GM19099 (cell line): Measurements from ENCODE around the gene OR1J4.

Experiments used
- POLR2A ChIP-seq: IDR thresholded peaks from 3 replicates; pipeline ENCODE4 v1.6.1; 2011; ENCODE audit warnings: low read depth; ENCODE audit not compliant: insufficient read length; ENCODE audit errors: extremely low read depth

The OR1J4 gene

GRCh38 chr9:122518841-122519240 lies at the start of gene OR1J4:
Gene OR1J4 (plus strand): TSS chr9:122519141. CDS start chr9:122519141, 0 bp downstream.
- TF ChIP-seq POLR2A, result no peak

- no peak for TF ChIP-seq POLR2A
These were observed 44.4 kb upstream of the OR1J4 start for GRCh38 chr9:122474561-122474960.

GRCh38 chr9:122475717-122476116 lies 43.2 kb upstream of the OR1J4 start:
- TF ChIP-seq POLR2A, result no peak

GRCh38 chr9:122477346-122477745 lies 41.6 kb upstream of the OR1J4 start:
- no peak for TF ChIP-seq POLR2A

GRCh38 chr9:122477826-122478225 lies 41.1 kb upstream of the OR1J4 start, which contains the start of gene OR1J1:
Gene OR1J1 (minus strand): TSS chr9:122477926. CDS start chr9:122477926, 0 bp downstream.
- TF ChIP-seq POLR2A, result no peak

- TF ChIP-seq POLR2A, result no peak
These were observed 39.9 kb upstream of the OR1J4 start for GRCh38 chr9:122479062-122479461.

GRCh38 chr9:122498883-122499288 lies 20.1 kb upstream of the OR1J4 start:
- TF ChIP-seq POLR2A, result no peak

GRCh38 chr9:122506964-122507363 lies 12.0 kb upstream of the OR1J4 start:
- TF ChIP-seq POLR2A, result no peak

GRCh38 chr9:122510502-122510901 lies 8.4 kb upstream of the OR1J4 start, which contains the start of gene OR1J2:
Gene OR1J2 (plus strand): TSS chr9:122510802. CDS start chr9:122510802, 0 bp downstream.
- no peak for TF ChIP-seq POLR2A

GRCh38 chr9:122518226-122518625 lies 715 bp upstream of the OR1J4 start:
- no peak for TF ChIP-seq POLR2A

- TF ChIP-seq POLR2A, result no peak
These were observed 435 bp downstream of the OR1J4 start for GRCh38 chr9:122519376-122519775.

GRCh38 chr9:122526602-122527001 lies 7.7 kb downstream of the OR1J4 start:
- no peak for TF ChIP-seq POLR2A

- TF ChIP-seq POLR2A, result no peak
These were observed 8.3 kb downstream of the OR1J4 start, which contains the start of gene OR1N1 for GRCh38 chr9:122527193-122527592. Gene OR1N1 (minus strand): TSS chr9:122527293. CDS start chr9:122527293, 0 bp downstream.

- no peak for TF ChIP-seq POLR2A
These were observed 17.2 kb downstream of the OR1J4 start for GRCh38 chr9:122536134-122536533.

- no peak for TF ChIP-seq POLR2A
These were observed 19.8 kb downstream of the OR1J4 start for GRCh38 chr9:122538757-122539156.

- TF ChIP-seq POLR2A, result no peak
These were observed 27.3 kb downstream of the OR1J4 start for GRCh38 chr9:122546196-122546595.

- TF ChIP-seq POLR2A, result no peak
These were observed 32.4 kb downstream of the OR1J4 start for GRCh38 chr9:122551371-122551770.
